Measurements from ENCODE around the gene PHACTR1.

- TF ChIP-seq CTCF (conservative IDR thresholded peaks at IDR 0.05; ENCODE audit: low read depth, low read length) (no peak), EZH2 (IDR thresholded peaks at IDR 0.05; ENCODE audit: low read length, unreplicated experiment) (no peak), EZH2phosphoT487 (IDR thresholded peaks at IDR 0.05; ENCODE audit: borderline replicate concordance, low read length) (no peak)
These were observed 32.4 kb downstream of the PHACTR1 start for GRCh38 chr6:12748815-12749521.

All from PC-3 (cell line).